HTR-8/SVneo (cell line): ENCODE data around the gene ZNF33B.
"Not testable (repeated sequence)": the region's sequence is repeated elsewhere in the genome, so short reads cannot be mapped to it uniquely, and the experiment has no call there.

Experiments used
- DNase-seq: peaks from one replicate; pipeline ENCODE4 v3.0.0; 2011; ENCODE audit warnings: low spot score, mixed read lengths; ENCODE audit not compliant: insufficient read length
- FAIRE-seq: peaks from 2 replicates; lab custom pipeline; 2011; peaks lifted over from hg19 to GRCh38; lab: Jason Lieb, UNC

ZNF33B gene

GRCh38 chr10:42638055-42638820, at the start of gene ZNF33B:
ZNF33B (minus strand) TSS chr10:42638570; CDS start chr10:42636928, 1,642 bp downstream.
- DNase-seq (peak; percentile 88), FAIRE-seq (peak; percentile 80)

GRCh38 chr10:42684517-42684916, 46.1 kb upstream of the ZNF33B start:
- no peak for DNase-seq
- FAIRE-seq, result no peak

GRCh38 chr10:42680267-42680666, 41.9 kb upstream of the ZNF33B start:
- FAIRE-seq (no peak), DNase-seq (no peak)

GRCh38 chr10:42665181-42665979, 27.0 kb upstream of the ZNF33B start:
- not testable (repeated sequence) for DNase-seq, FAIRE-seq

- FAIRE-seq, result no peak
- no peak for DNase-seq
Observed at GRCh38 chr10:42654419-42654818, 16.0 kb upstream of the ZNF33B start.

- DNase-seq (no peak), FAIRE-seq (no peak)
Observed at GRCh38 chr10:42652858-42653257, 14.5 kb upstream of the ZNF33B start.

GRCh38 chr10:42650374-42650773, 12.0 kb upstream of the ZNF33B start:
- DNase-seq, result no peak
- no peak for FAIRE-seq

GRCh38 chr10:42648512-42648911, 10.1 kb upstream of the ZNF33B start:
- FAIRE-seq (no peak), DNase-seq (no peak)

GRCh38 chr10:42646687-42647640, 8.6 kb upstream of the ZNF33B start:
- DNase-seq, result no peak
- FAIRE-seq, result no peak

- FAIRE-seq (no peak), DNase-seq (no peak)
Observed at GRCh38 chr10:42646214-42646613, 7.8 kb upstream of the ZNF33B start.

GRCh38 chr10:42645516-42645915, 7.1 kb upstream of the ZNF33B start:
- no peak for FAIRE-seq
- no peak for DNase-seq

GRCh38 chr10:42645103-42645502, 6.7 kb upstream of the ZNF33B start:
- DNase-seq (no peak), FAIRE-seq (no peak)

- FAIRE-seq (no peak), DNase-seq (no peak)
Observed at GRCh38 chr10:42640610-42641229, 2.4 kb upstream of the ZNF33B start.

- FAIRE-seq, result no peak
- DNase-seq, result no peak
Observed at GRCh38 chr10:42638821-42639270, 476 bp upstream of the ZNF33B start.

GRCh38 chr10:42637648-42638054, 719 bp downstream of the ZNF33B start:
- no peak for FAIRE-seq
- no peak for DNase-seq

- no peak for DNase-seq
- no peak for FAIRE-seq
Observed at GRCh38 chr10:42637142-42637541, 1.2 kb downstream of the ZNF33B start.

- FAIRE-seq (no peak), DNase-seq (no peak)
Observed at GRCh38 chr10:42635098-42635497, 3.3 kb downstream of the ZNF33B start.

- FAIRE-seq (peak; percentile 72), DNase-seq (no peak)
Observed at GRCh38 chr10:42632564-42632963, 5.8 kb downstream of the ZNF33B start.

GRCh38 chr10:42630537-42631134, 7.7 kb downstream of the ZNF33B start:
- DNase-seq (no peak), FAIRE-seq (no peak)
